Measurements from ENCODE around the gene DEK. TPM values are rescaled to one million over a fixed set of nuclear protein-coding genes. Genes with fewer than 3 reads are reported as not detected.
A peak's percentile ranks its signal among the peaks of the same experiment; 100 is the strongest.

The DEK gene
- total RNA-seq, 1 experiment from 2014 or later = 153 TPM

- DNase-seq (ENCODE audit: low read depth) = no peak
- in situ Hi-C loops (cut with HindIII; ENCODE audit: low pct_unique_long_range_greater_than_20kb, low sequenced_read_pairs) = no loop called here
Observed at GRCh38 chr6:18269717-18270116, 5.4 kb upstream of the DEK start.

DNA sequence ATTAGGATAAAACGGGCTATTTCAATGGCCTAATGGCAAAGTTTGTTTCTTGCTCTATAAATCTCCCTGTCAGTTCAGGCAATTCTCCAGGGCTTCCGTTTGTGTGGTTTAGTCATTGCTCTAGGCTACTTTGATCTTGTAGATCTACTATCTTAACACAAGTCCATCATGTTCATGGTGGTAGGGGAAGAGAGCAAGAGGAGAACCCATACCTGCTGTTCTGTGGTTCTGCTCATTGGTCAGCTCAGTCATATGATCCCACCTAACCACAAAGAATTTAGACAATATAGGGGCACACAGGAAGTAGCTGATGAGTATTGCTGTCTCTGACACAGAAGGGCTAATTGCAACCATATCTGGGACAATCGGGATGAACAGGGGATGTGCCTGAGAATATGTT lies 4.9 kb upstream of the DEK start:
- in situ Hi-C loops (cut with HindIII; ENCODE audit: low pct_unique_long_range_greater_than_20kb, low sequenced_read_pairs) = no loop called here
- no peak for DNase-seq (ENCODE audit: low read depth)

GRCh38 chr6:18268066-18268465 lies 3.7 kb upstream of the DEK start:
- no peak for DNase-seq (ENCODE audit: low read depth)
- in situ Hi-C loops (cut with HindIII; ENCODE audit: low pct_unique_long_range_greater_than_20kb, low sequenced_read_pairs) = no loop called here

DNA sequence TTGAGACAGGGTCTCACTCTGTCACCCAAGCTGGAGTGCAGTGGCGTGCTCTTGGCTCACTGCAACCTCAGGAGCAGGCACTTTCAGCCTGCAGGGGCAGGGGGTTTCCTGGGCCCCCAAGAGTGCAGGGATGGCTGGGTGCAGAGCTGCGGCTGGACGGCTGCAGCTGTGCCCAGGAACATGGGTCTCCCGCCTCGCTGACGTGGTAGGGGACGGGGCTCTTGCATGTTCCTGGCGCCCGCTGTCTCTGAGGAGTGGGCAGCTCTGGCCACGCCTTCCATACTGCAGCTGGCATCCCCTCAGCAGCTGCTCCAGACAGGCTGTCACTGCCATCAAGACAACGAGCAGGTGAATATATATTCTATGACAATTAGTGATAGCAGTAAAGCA lies 2.2 kb upstream of the DEK start:
- DNase-seq (ENCODE audit: low read depth) = no peak
- in situ Hi-C loops (cut with HindIII; ENCODE audit: low pct_unique_long_range_greater_than_20kb, low sequenced_read_pairs) = no loop called here

GRCh38 chr6:18265787-18266522 lies 1.6 kb upstream of the DEK start:
- in situ Hi-C loops (cut with HindIII; ENCODE audit: low pct_unique_long_range_greater_than_20kb, low sequenced_read_pairs) = no loop called here
- DNase-seq (ENCODE audit: low read depth) = no peak

- DNase-seq (ENCODE audit: low read depth) = no peak
- in situ Hi-C loops (cut with HindIII; ENCODE audit: low pct_unique_long_range_greater_than_20kb, low sequenced_read_pairs) = no loop called here
Observed at GRCh38 chr6:18264923-18265377, 620 bp upstream of the DEK start.

DNA sequence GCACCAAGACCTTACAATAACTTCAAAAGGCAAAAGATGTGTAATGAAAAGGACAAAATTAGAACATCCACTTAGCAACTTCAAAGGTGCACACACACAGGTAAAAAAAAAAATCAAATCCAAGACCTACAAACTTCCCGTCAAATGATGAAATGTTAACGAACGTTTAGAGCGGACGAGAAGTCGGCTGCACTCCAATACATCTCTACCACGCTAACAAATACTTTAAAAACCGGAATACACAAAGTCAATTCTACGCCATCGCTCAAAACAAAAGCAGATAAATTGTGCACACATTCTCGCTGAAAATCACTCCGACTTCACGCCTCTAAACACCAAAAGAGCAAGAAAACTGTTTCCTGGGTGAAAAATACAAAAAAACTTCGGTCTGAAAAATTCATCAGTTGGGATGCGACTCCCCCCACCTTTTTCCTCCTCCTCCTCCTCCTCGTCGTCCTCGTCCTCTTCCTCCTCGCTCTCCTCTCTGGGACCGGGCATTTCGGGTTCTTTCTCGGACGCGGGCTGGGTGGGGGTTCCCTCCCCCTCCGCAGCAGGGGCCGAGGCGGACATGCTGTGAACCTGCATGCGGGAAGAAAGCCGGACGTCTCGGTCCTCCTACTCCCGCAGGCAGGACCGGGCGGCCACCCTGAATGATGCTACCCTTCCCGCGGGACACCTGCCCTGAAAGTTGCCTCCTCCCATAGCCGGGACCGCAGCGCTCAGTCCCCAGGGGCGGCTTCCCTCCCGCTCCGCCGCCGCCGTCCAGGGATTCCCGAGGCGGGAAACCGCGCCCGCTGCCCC lies 712 bp downstream of the DEK start:
- peak; percentile 62 for DNase-seq (ENCODE audit: low read depth)
- in situ Hi-C loops (cut with HindIII; ENCODE audit: low pct_unique_long_range_greater_than_20kb, low sequenced_read_pairs) = no loop called here

DNA sequence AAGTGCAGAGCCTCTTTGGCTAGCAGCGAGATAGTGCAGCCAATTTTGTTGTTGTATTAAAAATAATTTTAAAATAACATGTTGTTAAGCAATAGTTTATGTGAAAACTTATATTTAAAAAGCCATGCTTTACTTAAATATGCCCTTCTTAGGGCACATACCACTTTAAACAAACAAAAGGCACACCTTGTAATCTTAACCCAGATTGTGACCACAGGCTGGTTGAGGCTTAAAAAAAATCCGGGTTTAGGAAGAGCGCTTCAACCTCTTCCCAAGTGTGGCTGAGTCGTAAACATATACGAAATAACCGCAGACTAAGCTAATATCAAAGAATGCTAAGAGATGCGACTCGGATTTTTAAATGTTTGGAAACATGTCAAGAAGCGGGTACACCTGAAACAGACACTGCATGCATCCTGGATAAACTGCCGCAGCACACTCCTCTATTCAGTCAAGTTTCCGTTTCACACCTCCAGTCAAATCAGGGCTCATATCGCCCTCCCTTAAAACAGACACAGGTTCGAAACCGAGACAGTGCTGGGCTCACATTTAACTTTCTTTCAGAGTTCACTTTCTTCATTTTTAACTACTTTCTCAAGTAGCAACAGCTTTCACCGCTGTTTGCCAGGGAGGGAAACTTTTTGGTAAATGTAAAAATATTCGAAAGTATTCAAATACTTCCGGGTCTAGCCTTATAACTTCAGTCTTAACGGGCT lies 1.5 kb downstream of the DEK start:
- in situ Hi-C loops (cut with HindIII; ENCODE audit: low pct_unique_long_range_greater_than_20kb, low sequenced_read_pairs) = no loop called here
- peak; percentile 40 for DNase-seq (ENCODE audit: low read depth)

- DNase-seq (ENCODE audit: low read depth) = no peak
- in situ Hi-C loops (cut with HindIII; ENCODE audit: low pct_unique_long_range_greater_than_20kb, low sequenced_read_pairs) = no loop called here
Observed at GRCh38 chr6:18261877-18262276, 2.5 kb downstream of the DEK start.

DNA sequence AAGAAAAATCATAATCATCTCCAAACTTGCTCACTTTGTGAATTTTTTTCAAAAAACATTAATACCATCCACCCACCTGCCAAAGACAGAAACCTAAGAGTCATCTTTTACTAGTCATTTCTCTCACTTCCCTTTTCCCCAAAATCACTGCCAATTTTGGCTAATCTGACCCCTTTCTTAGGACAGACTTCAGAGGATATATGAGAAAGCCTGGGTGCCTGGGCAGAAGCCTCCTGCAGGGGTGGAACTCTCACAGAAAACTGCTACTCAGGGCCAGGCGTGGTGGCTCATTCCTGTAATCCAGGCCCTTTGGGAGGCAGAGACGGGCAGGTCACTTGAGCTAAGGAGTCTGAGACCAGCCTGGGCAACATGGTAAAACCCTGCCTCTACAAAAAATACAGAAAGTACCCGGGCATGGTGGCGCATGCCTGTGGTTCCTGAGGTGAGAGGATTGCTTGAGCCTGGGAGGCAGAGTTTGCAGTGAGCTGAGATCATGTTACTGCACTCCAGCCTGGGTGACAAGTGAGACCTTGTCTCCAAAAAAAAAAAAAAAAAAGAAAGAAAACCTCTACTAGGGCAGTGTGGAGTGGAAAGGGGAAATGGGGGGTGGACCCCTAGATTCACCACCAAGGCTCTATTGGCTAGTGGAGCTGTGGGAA lies 3.8 kb downstream of the DEK start:
- in situ Hi-C loops (cut with HindIII; ENCODE audit: low pct_unique_long_range_greater_than_20kb, low sequenced_read_pairs) = no loop called here
- peak; percentile 51 for DNase-seq (ENCODE audit: low read depth)

DNA sequence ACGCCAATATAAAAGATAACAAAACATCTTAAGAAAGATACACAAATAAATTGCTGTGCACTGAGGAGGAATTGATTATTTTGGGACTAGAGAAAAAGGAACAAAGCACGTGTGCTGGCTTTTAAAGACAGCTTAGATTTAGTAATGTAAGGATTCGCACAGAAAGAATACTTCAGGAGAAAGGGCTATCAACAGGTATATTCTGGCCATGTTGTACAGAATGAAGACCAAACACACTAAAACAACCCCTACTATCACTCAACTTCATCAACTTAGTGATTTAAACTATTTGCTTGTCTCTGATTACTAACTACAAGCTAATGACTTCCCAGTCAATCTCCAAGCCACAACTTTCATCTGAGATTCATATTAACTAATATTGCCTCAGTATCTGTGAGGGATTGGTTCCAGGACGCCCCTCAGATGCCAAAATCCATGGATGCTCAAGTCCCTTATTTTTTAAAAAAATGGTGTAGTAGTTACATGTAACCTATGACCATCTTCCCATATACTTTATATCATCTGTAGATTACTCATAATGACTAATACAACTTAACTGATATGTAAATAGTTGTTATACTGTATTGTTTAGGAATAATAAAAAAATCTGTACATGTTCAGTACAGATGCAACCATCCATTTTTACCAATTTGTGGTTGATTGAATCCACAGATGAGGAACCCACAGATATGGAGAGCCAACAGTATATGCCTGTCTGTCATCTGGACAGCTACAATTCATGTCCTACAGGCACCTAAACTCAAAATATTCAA lies 4.5 kb downstream of the DEK start:
- DNase-seq (ENCODE audit: low read depth) = no peak
- in situ Hi-C loops (cut with HindIII; ENCODE audit: low pct_unique_long_range_greater_than_20kb, low sequenced_read_pairs) = no loop called here

- in situ Hi-C loops (cut with HindIII; ENCODE audit: low pct_unique_long_range_greater_than_20kb, low sequenced_read_pairs) = no loop called here
- no peak for DNase-seq (ENCODE audit: low read depth)
Observed at GRCh38 chr6:18254793-18255192, 9.5 kb downstream of the DEK start.

DNA sequence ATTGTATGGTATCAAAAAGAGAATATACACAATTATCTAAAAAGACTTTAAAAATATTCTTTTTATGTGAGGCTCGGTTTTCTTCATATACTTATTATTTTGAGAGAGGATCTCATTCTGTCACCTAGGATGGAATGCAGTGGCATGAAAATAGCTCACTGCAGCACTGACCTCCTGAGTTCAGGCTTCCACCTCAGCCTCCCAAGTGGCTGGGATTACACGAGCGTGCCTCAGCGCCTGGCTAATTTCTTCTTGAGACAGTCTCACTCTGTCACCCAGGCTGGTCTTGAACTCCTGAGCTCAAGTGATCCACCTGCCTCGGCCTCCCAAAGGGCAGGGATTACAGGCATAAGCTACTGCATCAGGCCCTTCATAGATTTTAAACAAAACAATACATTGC lies 10.7 kb downstream of the DEK start:
- in situ Hi-C loops (cut with HindIII; ENCODE audit: low pct_unique_long_range_greater_than_20kb, low sequenced_read_pairs) = no loop called here
- DNase-seq (ENCODE audit: low read depth) = no peak

DNA sequence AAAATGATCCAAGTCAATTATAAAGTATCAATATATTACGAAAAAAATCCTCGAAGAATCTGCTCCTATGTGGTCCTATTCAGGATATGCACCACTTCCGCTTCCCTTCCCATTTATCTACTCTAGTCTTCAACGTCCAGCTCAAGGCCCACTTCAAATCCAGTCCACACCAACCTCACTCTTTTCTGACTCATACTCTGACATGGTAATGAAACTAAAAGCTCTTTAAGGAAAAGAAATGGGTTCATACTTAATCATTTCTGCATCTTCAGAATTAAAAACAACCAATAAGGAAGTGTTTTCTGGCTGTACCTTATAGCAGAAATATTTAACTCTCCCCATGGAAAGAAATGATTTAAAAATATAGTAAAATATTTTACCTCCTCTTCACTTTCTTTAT lies 15.1 kb downstream of the DEK start:
- in situ Hi-C loops (cut with HindIII; ENCODE audit: low pct_unique_long_range_greater_than_20kb, low sequenced_read_pairs) = no loop called here
- DNase-seq (ENCODE audit: low read depth) = no peak

DNA sequence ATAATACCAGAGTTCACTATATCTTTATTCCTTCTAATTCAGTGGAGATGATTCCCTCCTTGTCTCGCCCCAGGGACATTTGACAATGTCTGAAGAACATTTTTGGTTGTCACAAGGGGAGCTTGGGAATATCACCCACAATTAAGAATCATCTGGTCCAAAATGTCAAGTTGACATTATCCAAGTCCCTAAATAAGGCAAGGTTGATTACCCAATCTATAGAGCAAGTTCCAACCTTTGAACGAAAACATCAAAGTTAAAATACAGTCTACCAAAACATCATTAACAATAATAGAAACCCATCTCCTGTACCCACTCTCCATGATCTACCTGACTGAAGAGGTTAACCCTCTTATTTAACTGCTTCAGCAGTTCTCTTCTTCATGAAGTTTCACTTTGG lies 15.6 kb downstream of the DEK start:
- no peak for DNase-seq (ENCODE audit: low read depth)
- in situ Hi-C loops (cut with HindIII; ENCODE audit: low pct_unique_long_range_greater_than_20kb, low sequenced_read_pairs) = no loop called here

DNA sequence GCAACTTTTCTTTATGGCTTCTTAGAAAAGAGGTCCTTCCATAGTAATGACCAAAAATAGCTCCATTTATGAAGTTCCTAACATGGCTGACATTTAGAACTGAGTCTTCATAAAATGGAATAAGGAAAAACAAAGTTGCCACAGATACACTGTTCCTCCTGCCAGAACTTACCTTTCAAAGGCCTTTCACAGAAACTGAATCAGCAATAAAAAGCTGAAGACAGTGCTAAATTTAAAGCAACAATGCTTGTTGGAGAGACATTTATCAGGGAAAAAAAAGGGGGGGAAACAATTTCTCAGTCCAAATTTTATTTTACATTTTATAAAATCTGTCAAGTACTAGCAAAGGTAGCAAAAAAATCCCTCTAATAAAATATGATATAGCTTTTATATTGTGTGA lies 17.3 kb downstream of the DEK start:
- DNase-seq (ENCODE audit: low read depth) = no peak
- in situ Hi-C loops (cut with HindIII; ENCODE audit: low pct_unique_long_range_greater_than_20kb, low sequenced_read_pairs) = no loop called here

DNA sequence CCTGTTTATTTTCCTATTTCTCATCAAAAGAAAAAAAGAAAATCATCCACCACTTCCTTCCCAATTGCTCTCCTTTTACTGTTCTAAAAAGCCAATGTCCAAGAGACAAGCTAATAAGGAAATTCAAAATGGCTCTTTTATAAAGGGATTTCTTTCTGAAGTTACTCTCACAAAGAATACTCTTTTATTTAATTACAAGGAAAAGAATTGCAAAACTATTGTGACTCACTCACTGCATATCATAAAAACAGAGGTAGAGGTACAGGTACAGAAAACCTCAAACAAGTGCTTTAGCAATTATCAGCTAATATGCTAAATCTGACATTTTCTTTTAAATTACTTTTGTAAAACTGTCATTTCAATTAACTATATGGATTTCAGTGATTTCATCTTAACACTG lies 18.1 kb downstream of the DEK start:
- in situ Hi-C loops (cut with HindIII; ENCODE audit: low pct_unique_long_range_greater_than_20kb, low sequenced_read_pairs) = no loop called here

DNA sequence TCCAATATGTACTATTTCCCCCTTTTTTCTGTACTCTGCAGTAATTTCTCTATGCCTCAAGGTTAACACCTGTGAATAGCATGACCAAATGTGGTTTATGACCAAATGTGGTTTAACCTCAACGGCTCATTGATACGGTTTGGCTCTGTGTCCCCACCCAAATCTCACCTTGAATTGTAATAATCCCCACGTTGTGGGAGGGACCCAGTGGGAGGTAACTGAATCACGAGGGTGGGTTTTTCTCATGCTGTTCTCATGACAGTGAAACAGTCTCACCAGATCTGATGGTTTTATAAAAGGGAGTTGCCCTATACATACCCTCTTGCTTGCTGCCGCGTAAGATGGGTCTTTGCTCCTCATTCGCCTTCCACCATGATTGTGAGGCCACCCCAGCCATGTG lies 18.7 kb downstream of the DEK start:
- no peak for DNase-seq (ENCODE audit: low read depth)

More for the DNA sequence above, 18.1 kb downstream of the DEK start:
- DNase-seq (ENCODE audit: low read depth) = no peak

More for the DNA sequence above, 18.7 kb downstream of the DEK start:
- in situ Hi-C loops (cut with HindIII; ENCODE audit: low pct_unique_long_range_greater_than_20kb, low sequenced_read_pairs) = no loop called here

Measured in Caki2 (cell line).